GM10847 (cell line): ENCODE measurements around the gene IL1RL2.

Experiments
- POLR2A ChIP-seq: IDR thresholded peaks from 2 replicates; pipeline ENCODE4 v1.6.1; 2011; ENCODE audit not compliant: insufficient read length; ENCODE audit errors: extremely low read depth

IL1RL2 gene

DNA sequence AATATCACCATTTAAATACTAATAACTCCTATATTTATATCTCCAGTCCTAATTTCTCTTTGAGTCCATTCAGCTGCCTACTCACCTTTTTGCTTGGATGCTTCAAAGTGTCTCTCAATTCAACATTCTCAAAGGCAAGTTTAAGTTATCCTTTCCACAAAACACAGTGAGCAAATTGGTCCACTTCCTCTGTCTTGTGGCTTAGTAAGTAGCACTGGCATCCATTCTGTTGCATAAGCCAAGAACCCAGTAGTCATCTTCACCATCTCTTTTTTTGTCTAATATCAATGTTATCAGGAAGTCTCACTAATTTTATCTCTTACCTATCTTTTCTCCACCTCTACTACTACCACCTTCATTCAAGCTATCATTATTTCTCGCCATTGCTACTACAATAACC, 97.2 kb downstream of the IL1RL2 start:
- no peak for TF ChIP-seq POLR2A

GRCh38 chr2:102284611-102285010, 97.8 kb downstream of the IL1RL2 start:
- no peak for TF ChIP-seq POLR2A

DNA sequence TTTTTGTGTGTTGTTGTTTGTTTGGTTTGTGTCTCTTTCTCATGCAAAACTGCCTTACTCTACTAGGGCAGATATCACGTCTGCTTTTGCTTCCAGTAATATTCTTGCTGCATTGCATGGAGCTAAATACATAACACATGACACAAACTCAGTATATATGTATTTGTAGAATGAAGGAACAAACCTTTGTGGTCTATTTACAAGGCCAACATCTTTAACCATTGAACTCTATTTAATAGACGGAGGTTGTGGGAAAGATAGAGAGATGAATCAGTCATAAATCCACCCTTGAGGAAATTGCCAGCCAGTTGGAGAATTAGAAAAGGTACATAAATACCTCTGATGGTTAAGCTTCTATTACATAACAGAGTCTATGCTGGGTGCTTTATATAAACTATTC, 98.5 kb downstream of the IL1RL2 start:
- no peak for TF ChIP-seq POLR2A

- no peak for TF ChIP-seq POLR2A
Observed at GRCh38 chr2:102286041-102286440, 99.2 kb downstream of the IL1RL2 start.

GRCh38 chr2:102289129-102289528, 102.3 kb downstream of the IL1RL2 start:
- no peak for TF ChIP-seq POLR2A
